ENCODE results near the gene LHX8.
"Not testable (repeated sequence)": the region's sequence is repeated elsewhere in the genome, so short reads cannot be mapped to it uniquely, and the experiment has no call there.

The LHX8 gene

DNA sequence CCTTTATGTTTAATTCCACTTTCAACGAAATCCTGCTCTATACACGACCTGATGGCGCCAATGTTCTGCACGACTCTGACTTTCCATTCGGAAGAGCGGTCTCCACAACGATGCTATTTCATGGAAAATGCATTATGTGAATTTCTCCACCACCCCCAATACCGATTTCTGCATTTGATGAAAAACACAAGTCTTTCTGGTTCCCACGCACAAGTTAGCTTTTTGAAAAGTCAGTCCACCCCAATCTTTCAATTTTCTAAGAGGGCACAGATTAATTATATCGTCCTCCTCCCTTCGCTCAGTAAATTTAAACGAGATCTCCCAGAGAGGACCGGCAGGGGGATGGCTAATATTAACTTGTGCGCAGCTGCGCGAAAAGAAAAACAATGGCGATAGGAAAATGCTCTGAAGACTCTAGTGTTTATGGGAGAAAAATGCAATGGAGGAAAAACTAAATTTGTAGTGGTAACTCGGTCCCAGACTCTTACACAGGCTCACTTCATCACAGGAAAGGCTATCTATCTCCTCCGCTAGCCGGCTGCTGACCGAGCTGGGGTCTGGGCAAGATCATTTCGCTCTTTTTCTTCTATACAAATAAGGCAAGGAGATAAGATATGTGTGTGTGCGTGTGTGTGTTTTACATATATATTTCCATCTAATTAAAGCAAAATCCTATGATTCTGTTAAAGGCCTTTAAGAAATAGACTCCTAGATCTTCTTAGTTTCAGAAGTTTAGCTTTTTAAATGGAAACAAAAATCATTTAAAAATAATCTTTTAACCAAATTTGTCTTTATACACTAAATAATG lies 1.2 kb upstream of the LHX8 start:
- DNase-seq (ENCODE audit: low read depth in 2 of 2) = no peak

DNA sequence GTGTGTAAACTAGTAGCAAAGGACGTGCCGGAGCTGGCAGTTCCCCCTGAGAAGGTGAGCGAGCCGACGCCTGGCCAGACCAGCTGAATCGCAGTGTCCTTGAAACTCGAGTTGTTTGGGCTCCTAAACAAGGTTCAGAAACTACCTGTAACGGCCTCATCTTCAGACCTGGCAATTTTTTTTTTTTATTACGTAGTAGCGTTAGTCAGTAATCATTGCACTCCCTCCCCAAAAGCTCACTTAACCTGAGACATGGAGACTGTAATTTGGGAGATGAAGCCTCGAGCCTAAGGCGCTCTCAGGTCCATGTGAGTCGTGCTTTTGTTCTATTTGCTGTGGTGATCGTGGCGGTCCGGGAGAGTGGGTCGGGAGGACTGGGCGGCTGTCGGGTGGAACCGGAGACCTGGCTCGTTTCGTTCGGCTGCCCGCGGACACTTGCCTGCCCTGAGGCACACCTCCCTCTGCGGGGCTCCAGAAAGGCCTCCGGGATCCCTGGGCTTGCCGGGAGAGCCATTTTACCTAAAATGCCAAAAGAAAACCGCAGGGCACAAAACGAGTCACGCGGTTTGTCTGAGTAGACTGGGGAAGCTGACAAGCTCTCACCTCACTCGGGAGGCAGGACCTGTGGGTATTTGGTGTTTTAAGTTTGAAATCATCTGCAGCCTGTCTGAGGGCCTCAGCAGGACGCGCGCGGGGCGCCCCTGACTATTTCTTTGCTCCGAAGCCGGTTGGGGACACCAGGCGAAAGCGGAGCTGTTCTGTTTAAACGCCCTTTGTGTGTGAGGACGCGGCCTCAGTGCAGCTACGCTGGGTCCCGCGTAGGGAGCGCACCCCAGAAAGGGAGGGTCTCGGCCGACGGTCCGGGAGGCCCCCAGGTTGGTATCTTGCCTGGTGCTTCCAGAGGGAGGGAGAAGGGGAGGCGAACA lies 722 bp downstream of the LHX8 start:
- DNase-seq (ENCODE audit: low read depth in 2 of 2) = no peak

DNA sequence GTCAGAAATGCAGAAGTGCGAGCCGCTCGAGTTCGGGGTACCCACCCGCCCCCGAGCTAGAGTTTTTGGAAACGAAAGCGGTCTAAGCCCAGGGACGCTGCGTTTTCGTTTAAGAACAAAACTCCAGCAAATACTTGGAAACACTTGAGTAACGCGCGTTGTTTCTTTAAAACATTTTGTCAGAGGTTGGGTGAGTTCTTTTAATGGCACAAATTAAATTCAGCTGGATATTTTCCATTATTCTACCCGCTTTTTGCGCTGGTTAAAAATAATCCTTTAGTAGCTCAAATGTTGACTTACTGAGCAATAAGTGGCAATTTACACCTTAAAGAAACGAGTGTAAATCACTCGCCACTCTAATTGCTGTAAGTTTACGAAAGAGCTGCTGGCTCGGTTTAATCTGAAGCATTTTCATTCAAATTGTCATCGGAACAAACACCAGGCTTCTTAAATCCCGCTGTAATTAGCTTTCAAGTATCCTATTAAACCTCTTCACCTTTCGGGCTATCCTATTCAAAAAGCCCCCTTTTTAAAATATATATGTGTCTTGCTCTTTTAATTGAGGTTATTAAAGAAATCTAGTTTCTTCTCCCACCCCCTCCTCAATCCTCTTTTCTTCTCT lies 1.5 kb downstream of the LHX8 start:
- no peak for DNase-seq (ENCODE audit: low read depth in 2 of 2)

- no peak for DNase-seq (ENCODE audit: low read depth in 2 of 2)
These were observed 2.1 kb downstream of the LHX8 start for GRCh38 chr1:75136195-75136815.

- no peak for DNase-seq (ENCODE audit: low read depth in 2 of 2)
These were observed 2.9 kb downstream of the LHX8 start for GRCh38 chr1:75136921-75137641.

DNA sequence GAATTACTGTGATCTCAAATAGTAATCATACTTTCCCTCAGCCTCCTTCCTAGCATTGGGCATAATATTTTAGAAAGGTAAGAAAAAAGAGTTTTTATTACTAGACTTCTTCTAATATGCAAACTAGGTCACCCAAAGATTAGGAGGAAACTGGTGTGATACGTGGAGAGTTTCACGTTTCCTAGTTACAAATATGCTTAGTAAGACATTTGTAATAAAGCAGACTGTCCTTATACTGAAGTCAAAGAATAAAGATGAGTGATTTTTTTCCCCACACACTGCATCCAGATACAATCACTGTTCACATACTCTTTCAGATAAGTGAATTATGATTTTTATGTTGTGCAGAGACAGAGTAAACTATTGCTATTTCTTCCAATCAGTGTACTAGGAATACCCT lies 17.9 kb downstream of the LHX8 start:
- DNase-seq (ENCODE audit: low read depth in 2 of 2) = no peak

- no peak for DNase-seq (ENCODE audit: low read depth in 2 of 2)
These were observed 25.0 kb downstream of the LHX8 start for GRCh38 chr1:75159154-75159553.

DNA sequence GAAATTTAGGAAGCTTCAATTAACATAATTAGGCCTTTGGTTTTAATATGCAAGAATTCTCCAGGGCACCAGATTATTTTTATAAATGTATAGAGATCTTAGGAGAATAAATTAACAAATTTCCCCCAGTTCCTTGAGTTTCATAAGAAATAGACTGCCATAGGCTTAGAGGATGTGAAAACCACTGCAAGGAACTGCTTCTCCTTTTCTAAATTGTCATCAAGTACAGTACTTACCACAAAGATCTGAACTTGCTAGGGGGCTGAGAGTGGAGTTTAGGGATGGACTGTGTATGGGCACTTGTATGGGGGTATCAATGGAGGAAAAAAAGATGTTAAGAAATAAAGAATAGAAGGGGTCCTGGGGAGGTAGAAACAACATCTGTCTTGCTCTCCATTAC lies 31.1 kb downstream of the LHX8 start:
- no peak for DNase-seq (ENCODE audit: low read depth in 2 of 2)

DNA sequence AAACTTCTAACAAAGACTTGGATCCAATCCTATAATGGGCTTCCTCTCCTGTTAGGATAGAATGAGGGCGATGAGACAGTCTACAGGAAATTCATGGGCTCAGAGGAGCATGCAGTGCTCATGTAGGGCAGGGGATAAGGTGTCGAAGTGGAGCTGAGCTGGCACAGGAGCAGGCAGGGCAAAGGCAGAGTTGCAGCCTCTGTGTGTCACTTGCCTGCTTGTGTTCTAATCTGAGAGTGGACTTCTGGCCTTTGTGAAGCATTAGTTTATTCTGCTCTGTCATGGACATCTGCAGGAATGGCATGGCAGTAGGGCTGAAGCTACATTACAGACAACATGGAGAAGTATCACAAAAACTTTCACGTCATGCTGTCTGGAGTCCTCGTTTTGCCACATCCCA lies 32.6 kb downstream of the LHX8 start:
- no peak for DNase-seq (ENCODE audit: low read depth in 2 of 2)

GRCh38 chr1:75170011-75170410 lies 35.8 kb downstream of the LHX8 start:
- DNase-seq (ENCODE audit: low read depth in 2 of 2) = no peak

GRCh38 chr1:75170981-75171380 lies 36.8 kb downstream of the LHX8 start:
- DNase-seq (ENCODE audit: low read depth in 2 of 2) = no peak

- DNase-seq (ENCODE audit: low read depth in 2 of 2) = no peak
These were observed 37.7 kb downstream of the LHX8 start for GRCh38 chr1:75171876-75172275.

DNA sequence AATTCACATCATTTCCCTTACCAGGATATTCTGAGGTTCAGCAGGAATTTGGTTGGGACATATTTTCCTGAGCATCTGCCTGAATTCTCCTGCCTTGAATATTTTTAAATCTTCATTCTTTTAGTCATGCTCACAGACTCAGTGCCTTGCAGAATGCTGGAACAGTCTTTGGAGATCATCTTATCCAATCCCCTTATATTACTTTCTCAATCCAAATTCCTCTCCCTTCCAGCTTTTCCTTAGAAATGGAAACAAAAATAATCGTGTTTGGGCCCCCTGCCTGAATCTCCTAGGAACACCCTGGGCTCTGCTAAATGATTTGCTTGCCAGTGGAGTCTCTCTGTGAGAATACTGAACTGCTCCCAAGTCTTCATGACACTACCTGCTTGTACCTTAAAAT lies 38.4 kb downstream of the LHX8 start:
- DNase-seq (ENCODE audit: low read depth in 2 of 2) = no peak

DNA sequence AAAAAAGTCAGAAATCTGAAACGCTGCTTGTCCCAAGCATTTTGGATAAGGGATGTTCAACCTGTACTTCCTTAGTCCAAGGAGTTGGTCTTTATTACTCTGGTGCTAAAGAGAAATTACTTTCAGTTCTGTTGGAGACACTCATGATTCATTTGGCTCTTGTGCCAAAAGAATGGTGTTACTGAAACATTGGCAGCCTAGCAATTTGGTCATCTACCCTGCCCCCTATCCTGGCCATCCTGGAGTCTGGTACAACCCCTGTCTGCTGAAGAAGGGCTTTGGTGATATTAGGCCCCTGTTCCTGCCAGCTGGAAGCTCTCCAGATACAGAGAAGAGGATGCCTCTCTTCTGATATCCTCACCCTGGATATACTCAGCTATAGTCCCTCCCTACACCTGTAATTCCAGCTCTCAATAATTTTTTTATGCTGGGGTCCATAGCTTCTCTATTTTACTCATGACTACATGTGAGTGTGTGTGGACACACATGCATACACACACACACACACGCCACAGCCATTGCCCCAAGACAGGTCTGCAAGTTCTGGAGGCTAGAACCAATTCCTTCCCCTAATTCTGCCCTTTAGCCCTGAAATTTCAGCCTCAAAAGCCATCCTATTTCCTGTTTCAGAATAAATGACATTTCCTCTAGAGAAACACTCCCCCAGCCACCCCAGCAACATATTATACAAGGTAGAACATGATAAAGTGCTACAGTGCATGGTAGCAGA lies 40.0 kb downstream of the LHX8 start:
- DNase-seq (ENCODE audit: low read depth in 2 of 2) = no peak

DNA sequence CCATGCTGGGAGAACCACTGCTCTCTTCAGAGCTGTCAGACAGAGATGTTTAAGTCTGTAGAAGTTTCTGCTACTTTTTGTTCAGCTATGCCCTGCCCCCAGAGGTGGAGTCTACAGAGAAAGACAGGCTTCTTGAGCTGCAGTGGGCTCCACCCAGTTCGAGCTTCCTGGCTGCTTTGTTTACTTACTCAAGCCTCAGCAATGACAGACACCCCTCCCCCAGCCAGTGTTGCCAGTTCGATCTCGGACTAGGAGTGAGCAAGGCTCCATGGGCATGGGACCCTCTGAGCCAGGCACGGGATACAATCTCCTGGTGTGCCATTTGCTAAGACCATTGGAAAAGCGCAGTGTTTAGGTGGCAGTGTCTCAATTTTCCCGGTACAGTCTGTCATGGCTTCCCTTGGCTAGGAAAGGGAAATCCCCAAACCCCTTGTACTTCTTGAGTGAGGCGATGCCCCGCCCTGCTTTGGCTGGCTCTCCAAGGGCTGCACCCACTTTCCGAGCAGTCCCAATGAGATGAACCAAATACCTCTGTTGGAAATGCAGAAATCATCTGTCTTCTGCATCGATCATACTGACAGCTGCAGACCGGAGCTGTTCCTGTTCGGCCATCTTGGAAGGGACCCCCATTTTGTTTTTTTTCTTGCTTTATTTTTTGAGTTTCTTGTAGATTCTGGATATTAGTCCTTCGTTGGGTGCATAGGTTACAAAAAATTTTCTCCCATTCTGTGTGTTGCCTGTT lies 47.2 kb downstream of the LHX8 start:
- DNase-seq (ENCODE audit: low read depth in 2 of 2) = not testable (repeated sequence)

GRCh38 chr1:75188892-75189291 lies 54.7 kb downstream of the LHX8 start:
- no peak for DNase-seq (ENCODE audit: low read depth in 2 of 2)

GRCh38 chr1:75198163-75198562 lies 64.0 kb downstream of the LHX8 start:
- DNase-seq (ENCODE audit: low read depth in 2 of 2) = no peak

DNA sequence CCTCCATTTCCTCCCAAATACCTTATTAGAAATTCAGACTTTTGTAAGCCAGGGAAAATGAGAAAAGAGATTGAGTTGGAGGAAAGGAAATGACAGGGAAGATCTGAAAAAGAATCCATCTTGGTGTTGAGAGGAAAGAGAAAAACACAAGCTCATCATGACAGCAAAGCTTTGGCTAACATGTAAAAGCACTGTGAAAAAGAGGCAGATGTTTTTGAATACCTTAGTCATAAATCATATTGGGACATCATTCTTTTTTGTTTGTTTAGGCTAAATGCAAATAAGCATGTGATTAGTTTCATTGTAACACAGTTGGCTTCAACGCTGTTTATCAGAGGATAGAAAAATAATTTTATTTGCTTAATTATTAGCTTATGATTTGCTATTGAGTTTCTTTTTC lies 64.6 kb downstream of the LHX8 start:
- DNase-seq (ENCODE audit: low read depth in 2 of 2) = no peak

- DNase-seq (ENCODE audit: low read depth in 2 of 2) = no peak
These were observed 68.6 kb downstream of the LHX8 start for GRCh38 chr1:75202751-75203150.

Measured in stimulated activated CD8-positive, alpha-beta memory T cell treated with anti-CD3 and anti-CD28 coated beads, Interleukin-2, amount 100 ng/mL, for 48 hours (primary cell).